GM20431 (cell line): ENCODE measurements around the gene ABCF2.

Experiments used
- in situ Hi-C: fragments of 300-500 bp; cut with MseI, MboI; formaldehyde crosslinking; loops from one replicate; pipeline ENCODE4 v1.15.0; 2020; ENCODE audit warnings: low sequenced_read_pairs; ENCODE audit not compliant: unreplicated experiment

ABCF2 gene

DNA sequence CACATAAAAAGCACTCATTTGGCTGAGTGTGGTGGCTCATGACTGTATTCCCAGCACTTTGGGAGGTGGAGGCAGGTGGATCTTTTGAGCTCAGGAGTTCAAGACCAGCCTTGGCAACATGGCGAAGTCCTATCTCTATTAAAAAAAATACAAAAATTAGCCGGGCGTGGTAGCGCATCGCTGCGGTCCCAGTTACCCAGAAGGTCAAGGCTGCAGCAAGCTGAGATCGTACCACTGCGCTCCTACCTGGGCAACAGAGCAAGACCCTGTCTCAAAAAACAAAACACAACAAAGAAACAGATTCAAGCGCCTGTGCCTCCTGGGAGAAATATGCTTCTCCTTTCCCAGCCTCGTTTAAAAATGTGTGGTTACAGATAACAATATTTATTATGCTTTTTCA is 2.2 kb upstream of the ABCF2 start:
- in situ Hi-C loops = no loop called here

DNA sequence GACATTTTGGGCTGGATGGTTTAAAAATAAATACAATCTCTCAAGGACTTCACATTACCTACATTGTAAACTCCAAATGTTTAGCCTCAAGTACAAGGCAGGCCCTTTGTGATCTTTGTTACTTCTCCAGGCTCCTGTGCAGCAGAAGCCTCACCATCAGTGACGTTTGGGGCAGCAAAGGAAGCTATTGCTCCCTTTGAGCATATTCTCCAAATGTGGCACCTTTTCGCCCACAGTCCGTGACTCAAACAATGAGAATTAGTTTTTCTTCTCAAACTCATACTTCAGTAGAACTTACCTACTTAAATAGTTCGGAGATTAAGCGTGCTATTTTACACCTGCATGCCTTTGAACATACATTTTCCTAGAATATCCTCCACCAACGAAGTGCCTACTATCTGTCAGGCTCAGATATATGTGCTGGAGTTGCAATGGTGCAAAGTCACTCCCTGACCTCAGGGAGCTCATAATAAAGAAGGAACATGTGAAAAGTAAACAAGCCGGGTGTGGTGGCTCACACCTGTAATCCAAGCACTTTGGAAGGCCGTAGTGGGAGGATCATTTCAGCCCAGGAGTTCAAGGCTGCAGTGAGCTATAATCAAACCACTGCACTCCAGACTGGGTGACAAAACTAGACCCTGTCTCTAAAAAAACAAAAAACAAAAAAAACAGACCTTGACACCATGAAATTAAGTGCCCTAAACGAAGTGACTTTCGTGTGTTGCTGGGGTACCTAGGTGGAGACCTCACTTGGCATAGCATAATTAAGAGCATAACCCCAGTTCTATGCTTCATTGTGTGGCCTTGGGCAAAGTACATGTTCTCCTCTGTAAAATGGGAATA is 1.2 kb upstream of the ABCF2 start:
- in situ Hi-C loops = no loop called here

DNA sequence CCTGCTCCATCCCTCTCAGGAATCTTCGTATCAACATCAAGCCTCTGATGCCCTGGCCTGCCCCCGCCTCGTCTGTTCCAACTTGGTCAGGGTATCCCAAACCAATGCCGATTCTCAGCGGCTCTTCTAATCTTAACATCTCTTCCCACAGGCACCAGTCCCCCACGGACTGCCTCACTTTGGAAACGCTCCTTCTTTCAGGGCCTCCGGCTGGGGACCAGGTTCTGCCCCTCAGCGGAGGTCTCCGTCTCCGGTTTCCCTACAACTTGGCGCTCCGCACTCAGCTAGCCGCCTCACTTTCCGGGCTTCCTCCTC is 488 bp downstream of the ABCF2 start:
- in situ Hi-C loops = no loop called here

DNA sequence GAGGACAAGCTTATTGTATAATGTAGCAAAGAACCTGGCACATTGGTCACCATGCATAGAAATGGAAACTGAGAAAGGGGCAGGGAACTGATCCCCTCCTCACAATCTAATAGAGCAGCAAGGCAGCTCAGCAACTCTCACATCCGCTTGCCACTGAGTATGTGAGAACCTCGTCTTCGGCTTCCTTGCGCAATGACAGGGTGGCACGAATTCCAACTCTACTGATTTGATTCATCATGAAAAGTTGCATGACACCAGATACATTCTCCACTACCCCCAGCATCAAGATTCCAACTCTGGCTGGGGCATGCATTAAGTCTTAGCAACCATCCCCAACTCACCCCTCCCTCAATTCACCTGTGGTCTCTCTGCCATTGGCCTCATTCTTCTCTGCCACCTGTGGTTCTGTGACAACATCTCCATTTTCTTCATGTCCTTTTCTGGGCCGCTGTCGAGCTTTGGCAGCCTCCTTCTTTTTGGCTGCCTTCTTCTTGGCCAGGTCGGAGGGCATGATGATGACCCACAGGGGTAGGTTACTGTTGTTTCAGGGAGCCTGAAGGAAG is 976 bp downstream of the ABCF2 start:
- in situ Hi-C loops = no loop called here

DNA sequence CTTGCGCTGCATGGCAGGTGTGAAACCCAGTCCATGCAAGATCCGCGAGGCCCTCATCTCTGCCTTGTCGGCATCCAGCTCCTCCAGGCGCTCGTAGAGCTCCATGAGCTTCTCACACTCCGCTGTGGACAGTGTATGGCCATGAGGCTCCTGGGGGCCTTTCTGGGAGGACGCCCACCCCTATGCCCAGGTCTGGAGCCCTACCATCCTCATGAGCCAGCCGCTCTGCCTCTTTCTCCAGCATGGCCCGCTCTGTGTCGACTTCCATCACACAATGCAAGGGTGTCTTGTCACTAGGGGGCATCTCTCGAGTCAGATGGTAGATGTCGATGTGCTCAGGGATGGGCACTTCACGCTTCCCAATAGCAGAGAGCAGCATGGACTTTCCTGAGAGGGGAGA is 3.3 kb downstream of the ABCF2 start:
- in situ Hi-C loops = no loop called here

DNA sequence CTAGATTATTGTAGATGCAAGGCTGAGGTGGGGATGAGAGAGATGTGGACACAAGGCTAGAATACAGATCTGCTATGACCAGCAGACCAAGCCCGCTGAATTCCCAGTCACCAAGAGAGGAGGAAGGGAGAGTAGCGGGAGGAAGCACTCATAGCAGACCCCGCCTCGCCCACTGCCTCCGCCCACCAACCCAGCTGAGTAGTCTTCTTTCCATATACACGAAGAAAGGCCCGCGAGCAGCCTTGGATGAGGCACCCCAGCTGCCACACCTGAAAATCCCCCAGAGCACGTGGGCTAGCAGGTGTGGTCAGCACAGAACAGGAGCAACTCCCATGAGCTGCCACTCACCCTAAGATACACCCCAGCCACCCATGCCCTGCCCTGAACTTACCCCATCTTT is 8.8 kb downstream of the ABCF2 start:
- in situ Hi-C loops = no loop called here

DNA sequence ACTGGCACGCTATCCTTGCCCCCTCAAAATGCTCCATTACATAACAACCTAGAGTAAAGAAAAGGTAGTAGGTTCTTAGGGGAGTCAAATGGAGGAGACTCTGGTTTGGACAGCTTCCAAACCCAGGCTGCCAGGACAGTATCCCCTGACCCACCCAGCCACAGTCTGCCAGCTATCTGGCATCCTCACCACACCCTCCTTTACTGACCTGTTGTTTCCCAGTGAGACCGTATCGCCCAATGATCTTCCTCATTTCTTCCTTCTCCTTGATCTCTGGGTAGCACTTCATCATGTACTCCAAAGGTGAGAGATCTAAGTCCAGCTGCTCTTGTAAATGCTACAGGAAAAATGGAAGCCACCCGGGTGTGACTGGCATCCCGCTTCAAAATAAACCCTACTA is 11.6 kb downstream of the ABCF2 start:
- in situ Hi-C loops = no loop called here

DNA sequence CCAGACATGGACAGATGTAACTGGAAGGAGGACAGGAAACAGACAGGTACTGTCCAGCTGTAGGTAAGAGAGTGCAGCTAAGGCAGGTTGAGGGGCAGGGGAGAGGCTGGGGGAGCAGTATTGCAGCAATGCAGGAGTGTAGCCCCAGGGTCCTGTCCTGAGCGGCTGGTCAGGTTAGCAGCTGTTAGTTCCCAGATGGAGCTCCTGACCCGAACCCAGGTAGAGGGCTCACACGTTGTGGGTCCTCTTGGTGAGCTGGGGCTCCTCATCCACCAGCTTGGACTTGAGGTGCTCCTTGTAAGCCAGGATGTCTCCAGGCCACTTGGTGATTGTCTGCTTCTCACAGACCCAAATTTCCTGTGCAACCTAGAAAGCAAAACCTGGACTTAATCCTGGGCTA is 13.2 kb downstream of the ABCF2 start:
- in situ Hi-C loops = no loop called here

DNA sequence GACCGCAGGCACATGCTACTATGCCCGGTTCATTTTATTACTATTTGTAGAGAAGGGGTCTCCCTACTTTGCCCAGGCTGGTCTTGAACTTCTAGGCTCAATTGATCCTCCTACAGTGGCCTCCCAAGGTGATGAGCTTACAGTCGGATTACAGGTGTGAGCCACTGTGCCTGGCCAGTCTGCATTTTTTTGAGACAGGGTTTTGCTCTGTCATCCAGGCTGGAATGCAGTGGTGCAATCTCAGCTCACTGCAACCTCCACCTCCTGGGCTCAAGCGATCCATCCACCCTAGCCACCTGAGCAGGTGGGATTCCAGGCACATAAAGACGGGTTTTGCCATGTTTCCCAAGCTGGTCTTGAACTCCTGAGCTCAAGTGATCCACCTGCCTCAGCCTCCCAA is 14.4 kb downstream of the ABCF2 start:
- in situ Hi-C loops = no loop called here

DNA sequence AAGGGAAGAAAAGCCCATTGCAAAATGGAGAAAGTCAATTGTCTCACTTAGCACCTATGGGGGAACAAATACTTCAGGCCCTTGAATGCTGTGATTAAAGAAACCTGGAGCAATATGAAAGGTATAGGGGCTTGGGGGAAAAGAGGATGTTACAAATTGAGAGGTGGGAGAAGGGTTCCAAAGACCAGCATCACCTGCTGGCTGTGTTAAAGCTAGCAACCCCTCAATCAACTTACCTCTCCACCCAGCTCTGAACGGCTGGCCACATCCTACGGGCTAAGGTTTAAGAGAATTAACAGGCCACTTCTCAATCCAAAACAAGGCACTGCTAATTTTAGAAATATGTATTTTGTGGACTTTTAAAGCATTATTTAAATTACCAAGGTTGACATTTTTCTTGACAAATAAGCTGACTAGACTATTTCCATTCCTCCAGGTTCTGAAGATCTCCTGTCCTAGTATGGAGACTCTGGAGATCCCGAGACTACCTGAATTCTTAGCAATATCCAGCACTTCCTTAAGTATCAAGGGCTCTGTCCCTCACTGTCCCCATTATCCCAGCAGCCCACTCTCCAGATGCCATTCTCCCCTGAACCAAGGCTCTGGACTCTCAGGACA is 15.7 kb downstream of the ABCF2 start:
- in situ Hi-C loops = no loop called here

DNA sequence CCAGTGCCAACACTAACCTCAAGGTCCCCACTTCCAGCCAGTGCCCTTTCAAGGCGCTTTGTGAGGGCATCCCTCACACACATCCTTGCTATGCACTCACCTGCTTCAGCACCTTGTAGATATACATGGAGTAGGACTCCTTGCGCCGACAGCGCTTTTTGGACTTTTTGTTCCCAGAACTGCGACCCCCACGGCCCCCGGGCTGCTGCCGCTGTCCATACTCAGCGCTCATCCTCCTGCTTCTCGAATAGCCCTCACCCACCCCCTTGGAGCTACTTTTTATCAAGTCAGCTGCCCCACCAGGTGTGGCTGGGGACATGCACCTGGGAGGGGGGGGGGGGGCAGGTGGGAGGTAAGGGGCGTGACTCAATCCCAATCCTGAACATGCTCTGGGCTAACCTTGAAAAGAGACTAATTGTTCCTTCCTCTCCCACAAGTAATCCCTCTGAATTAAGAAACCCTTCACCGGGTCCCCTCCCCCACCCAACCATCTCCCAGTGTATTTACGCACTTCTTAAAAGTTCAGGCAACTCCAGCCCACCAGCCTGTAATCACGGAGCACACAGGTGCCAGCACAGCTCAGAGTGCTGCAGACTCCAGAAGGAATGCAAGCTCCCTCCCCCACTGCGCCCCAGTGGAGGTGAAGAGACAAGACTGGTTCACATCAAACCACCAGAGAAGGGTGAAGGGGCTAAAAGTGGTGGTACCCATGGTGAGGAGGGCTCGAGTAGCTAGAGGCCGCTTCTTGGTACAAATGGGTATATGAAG is 16.7 kb downstream of the ABCF2 start, which contains the start of gene H2BK1:
H2BK1 (minus strand) TSS at position 402 of the 768 bp plus-strand sequence; CDS start at position 232, 170 bp downstream.
- in situ Hi-C loops = no loop called here

DNA sequence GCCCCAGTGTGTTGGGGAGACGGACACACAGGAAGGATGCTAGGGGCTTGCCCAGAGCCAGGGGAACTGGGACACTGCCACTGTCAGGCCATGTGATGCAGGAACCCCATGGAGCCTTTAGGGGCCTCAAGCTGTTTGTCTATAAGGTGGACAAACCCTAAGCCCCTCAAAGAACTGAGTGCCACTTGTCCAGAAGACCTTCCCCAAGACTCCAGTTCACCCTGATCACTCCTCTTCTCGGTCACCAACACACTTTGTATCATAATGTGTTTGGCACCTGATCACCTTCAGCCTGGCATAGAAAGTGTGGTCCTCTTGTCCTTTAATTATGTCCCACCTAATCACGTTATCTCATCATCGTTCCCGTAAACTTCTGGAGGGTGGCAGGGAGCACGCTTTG is 17.4 kb downstream of the ABCF2 start:
- in situ Hi-C loops = no loop called here

DNA sequence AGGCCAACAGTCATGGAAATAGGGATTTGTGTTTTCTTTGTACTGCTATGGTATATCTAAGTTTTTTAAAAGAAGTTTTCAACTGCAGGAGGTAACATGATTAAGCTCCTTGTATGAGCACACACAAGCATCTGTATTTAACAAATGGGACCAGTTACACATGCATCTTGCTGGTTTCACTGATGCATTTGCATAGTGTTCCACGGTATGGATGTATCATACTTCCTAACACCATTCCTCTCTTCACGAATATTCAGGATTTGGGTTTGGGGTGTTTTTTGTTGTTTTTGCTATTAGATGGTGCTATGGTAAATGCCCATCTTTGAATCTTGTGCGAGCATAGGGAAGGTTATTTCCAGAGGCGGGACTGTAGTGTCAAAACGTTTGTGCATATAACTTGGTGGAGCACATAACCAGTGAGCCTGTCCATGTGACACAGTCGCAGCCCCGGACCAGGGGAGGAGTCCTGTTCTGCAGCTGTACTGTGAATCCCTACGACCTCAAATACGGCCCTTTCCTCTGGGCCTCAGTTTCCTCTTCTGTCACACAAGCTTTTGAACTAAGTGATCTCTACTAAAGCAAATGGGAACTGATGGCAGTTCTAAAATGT is 18.6 kb downstream of the ABCF2 start:
- in situ Hi-C loops = no loop called here

DNA sequence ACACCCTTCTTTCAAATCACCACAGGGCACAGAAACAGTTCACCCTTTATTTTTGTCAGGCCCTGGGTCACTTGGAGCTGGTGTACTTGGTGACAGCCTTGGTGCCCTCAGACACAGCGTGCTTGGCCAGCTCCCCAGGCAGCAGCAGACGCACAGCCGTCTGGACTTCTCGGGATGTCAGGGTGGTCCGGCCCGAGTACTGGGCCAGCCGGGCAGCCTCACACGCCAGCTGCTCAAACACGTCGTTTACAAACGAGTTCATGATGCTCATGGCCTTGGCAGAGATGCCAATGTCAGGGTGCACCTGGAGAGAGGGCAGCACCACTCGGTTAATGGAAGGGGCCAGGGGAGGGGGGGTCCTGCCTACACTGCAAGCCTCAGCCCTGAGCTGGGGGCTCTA is 19.2 kb downstream of the ABCF2 start:
- in situ Hi-C loops = no loop called here

DNA sequence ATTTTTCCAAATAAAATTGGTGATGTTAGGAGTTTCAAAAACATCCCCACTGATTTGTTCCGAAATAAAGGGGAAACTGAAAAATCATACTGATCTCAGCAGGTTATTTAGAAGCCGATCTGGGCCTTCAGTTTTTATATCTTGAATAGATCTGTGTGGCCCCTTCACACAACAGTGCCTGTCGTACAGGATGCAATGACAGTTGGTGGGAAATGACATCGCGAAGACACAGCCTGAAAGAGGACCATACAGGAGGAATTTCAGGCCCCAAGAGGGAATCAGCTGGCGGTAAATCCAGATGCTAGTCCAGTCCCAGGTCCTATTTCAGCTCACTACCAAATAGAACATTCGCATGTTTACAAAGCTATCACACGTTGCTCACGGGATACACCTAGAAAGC is 19.7 kb downstream of the ABCF2 start:
- in situ Hi-C loops = no loop called here

DNA sequence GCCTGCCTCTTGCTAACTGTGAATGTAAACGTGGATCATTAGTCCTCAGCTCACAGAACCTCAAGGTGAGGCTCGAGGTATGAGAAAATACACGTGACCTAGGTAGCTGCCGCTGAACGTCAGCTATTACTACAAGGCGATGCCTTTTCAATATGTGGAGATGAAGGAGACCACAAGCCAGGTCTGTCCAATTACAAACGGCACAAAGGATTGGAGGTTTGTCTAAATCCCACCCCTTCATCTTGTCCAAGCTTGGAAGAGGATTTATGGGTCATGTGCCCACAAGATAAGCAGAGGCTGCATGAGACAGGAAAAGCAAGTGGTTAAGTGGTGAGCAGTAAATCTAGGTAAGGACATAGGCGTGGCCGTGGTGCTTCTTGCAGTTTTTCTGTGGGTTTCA is 20.1 kb downstream of the ABCF2 start:
- in situ Hi-C loops = no loop called here

DNA sequence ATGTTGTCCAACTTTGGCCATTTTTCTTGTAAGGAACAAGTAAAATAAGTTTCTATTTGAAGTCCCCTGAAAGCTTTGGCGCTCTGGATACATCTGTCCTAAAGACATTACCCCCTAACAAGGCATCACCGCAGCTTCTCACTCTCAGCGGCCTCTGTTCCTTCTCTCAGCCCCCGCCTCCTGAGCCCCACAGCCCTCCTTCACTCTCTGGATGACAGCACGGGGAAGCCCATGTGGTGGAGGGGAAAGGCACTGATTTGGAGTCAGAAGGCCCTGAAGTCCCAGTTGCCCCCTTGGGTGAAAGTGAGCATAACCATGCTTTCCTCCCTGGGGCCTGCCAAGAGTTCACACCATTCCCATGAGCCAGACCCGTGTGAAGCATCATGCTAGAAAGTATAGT is 21.3 kb downstream of the ABCF2 start:
- in situ Hi-C loops = no loop called here

DNA sequence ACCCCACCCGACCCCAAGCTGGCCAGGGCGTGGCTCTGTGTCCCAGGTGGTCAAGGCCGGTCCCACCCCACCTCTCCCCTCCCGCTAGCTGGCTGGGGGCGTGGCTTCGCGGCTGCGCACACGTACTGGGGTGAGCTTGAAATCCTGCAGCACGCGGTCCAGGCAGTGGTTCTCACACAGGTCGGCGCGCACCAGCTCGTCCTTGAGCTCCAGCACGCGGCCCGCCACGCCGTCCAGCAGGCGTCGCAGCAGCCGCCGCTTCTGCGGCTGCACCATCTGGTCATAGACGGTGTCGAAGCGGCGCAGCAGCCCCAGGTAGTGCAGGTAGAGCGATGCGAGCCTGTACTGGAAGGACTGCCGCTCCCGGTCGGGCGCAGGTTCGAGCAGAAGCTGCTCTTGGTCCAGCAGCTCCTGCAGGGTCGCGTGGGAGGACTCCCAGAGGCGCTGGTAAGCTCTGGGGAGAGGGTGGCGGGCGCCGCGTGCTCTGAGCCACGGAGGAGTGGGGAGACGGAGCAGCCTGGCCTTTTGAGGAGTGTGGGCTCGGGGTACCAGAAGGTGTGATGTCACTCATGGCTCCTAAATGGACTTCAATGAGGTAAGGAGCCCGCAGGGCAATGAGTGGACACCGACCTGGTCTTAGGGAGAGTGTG is 22.5 kb downstream of the ABCF2 start:
- in situ Hi-C loops = no loop called here

DNA sequence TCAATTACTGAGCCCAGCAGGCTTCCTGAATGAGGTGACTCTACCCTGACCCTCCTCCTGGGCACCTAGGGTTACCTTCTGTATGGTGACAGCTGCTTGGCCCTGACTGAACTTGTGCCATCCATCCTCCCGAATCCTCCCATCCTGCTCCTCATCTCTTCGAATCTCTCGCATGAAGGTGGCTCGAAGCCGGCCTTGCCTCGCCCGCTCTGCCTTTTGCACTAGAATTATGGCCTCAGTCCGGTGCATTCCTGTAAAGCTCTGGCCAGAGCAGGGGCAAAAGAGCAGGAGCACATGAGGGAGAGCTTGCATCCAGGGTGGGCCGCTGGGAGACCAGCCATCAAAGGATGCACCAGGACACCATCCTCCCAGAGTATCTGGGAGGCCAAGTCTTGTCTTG is 24.2 kb downstream of the ABCF2 start:
- in situ Hi-C loops = no loop called here

DNA sequence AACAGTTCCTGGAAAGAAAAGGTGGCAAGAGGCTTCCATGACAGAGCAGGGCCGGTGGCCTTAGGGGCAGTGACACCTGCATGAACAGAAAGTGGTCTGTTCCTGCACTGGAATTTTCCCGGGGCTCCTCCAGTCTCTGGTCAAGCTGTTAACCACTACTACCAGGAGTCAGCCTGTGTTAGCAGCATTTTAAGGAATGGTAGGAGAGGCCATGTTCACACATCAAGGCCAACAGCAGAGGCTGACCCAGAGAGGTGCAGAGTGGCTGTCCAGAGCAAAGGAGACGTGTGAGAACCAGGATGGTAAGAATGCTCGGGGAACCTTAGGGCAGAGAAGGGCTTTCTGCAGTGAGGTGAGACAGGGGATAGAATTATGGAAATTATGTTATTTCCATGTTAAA is 25.3 kb downstream of the ABCF2 start:
- in situ Hi-C loops = no loop called here
